Activated T-cell treated with anti-CD3 and anti-CD28 coated beads, Interleukin-2, amount 50 U/mL, for 24 hours (primary cell): ENCODE data around the gene TKTL1.
A peak's percentile ranks its signal among the peaks of the same experiment; 100 is the strongest.
"Not testable (repeated sequence)": the region's sequence is repeated elsewhere in the genome, so short reads cannot be mapped to it uniquely, and the experiment has no call there.

ENCODE experiments used
- DNase-seq: peaks from one replicate; pipeline ENCODE4 v3.0.0-alpha.2; 2020
- H3K27ac Mint-ChIP-seq: 2 replicates; pipeline ENCODE4 v1.8.0; 2020; ENCODE audit warnings: mild to moderate bottlenecking, mixed read lengths
- H3K27me3 Mint-ChIP-seq: 2 replicates; pipeline ENCODE4 v1.8.0; 2020; ENCODE audit warnings: mixed read lengths
- H3K36me3 Mint-ChIP-seq: 2 replicates; pipeline ENCODE4 v1.8.0; 2020; ENCODE audit warnings: low read depth, mixed read lengths
- H3K4me1 Mint-ChIP-seq: 2 replicates; pipeline ENCODE4 v1.8.0; 2020; ENCODE audit warnings: low read depth, mixed read lengths
- H3K4me3 Mint-ChIP-seq: 2 replicates; pipeline ENCODE4 v1.8.0; 2020; ENCODE audit warnings: mild to moderate bottlenecking, moderate library complexity, mixed read lengths
- H3K9me3 Mint-ChIP-seq: 2 replicates; pipeline ENCODE4 v1.8.0; 2020; ENCODE audit warnings: mixed read lengths

The TKTL1 gene

DNA sequence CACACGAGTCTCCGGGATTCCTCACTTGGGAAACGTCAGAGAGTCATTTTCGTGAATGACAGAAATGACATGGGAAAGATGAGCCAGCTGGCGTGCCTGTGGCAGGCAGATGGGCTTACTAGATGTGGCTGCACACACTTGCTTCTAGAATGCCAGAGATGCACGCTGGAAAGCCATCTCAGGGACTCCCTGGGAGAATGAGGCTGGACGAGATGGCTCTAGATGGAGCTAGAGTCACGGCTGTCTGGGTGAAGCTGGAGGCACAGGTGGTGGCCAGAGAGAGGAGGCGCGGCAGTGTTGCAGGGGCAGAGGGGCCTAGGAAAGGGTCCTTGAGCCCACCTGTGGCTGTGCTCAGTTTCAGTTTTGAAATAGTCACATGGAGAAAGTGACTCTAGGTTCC, 26.0 kb downstream of the TKTL1 start:
- Mint-ChIP-seq H3K9me3 (no peaks in the 10 kb centered on the region), H3K27ac (no peak overlapping the region), H3K36me3 (no peaks in the 10 kb centered on the region), H3K4me1 (peaks cover 36% of the 10 kb centered on the region), H3K27me3 (peaks cover 39% of the 10 kb centered on the region), H3K4me3 (no peak overlapping the region)
- DNase-seq, result no peak

GRCh38 chrX:154322890-154323289, 27.3 kb downstream of the TKTL1 start:
- no peaks in the 10 kb centered on the region for H3K36me3 Mint-ChIP-seq
- H3K27me3 Mint-ChIP-seq, result peaks cover 30% of the 10 kb centered on the region
- H3K27ac Mint-ChIP-seq, result no peak overlapping the region
- no peaks in the 10 kb centered on the region for H3K9me3 Mint-ChIP-seq
- DNase-seq, result no peak
- no peak overlapping the region for H3K4me3 Mint-ChIP-seq
- peaks cover 41% of the 10 kb centered on the region for H3K4me1 Mint-ChIP-seq

DNA sequence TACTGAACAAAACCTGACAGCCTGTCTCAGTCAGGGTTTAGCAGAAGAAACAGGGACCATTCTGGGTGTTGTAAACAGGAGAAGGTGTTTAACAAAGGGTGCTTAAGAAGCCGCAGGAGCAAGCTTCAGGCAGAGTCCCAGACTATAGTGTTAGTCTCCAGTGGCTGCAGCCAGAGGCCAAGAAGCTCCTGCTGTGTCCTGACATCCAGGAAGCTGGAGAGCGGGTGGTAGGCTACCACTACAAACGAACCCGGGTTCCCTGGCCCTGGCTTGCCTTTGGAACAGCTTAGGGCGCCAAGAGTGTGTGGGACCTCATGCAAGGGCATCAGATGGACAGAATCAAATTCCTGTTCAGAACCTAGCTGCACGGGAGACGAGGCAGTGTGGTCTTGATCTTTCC, 27.9 kb downstream of the TKTL1 start:
- H3K9me3 Mint-ChIP-seq, result no peaks in the 10 kb centered on the region
- peaks cover 31% of the 10 kb centered on the region for H3K27me3 Mint-ChIP-seq
- no peak for DNase-seq
- H3K36me3 Mint-ChIP-seq, result no peaks in the 10 kb centered on the region
- H3K4me3 Mint-ChIP-seq, result no peak overlapping the region
- peaks cover 45% of the 10 kb centered on the region for H3K4me1 Mint-ChIP-seq
- no peak overlapping the region for H3K27ac Mint-ChIP-seq

DNA sequence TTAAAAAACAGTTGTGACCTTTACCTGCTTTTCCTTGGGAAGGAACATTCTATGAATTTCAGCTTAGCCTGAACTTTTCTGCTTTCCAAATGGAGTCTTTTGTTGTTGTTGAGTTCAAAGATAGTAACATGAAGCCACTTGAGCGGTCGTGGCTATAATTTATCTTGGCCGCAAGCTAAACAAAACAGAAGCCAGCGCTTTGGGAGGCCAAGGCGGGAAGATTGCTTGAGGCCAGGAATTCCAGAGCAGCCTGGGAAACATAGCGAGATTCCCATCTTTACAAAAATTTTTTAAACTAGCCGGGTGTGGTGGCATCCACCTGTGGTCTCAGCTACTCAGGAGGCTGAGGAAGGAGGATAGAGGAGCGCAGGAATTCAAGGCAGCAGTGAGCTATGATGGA, 29.9 kb downstream of the TKTL1 start:
- no peak for DNase-seq
- H3K27me3 Mint-ChIP-seq, result peaks cover 22% of the 10 kb centered on the region
- H3K36me3 Mint-ChIP-seq, result no peaks in the 10 kb centered on the region
- no peaks in the 10 kb centered on the region for H3K9me3 Mint-ChIP-seq
- H3K4me3 Mint-ChIP-seq, result no peak overlapping the region
- peaks cover 47% of the 10 kb centered on the region for H3K4me1 Mint-ChIP-seq
- no peak overlapping the region for H3K27ac Mint-ChIP-seq

- no peaks in the 10 kb centered on the region for H3K9me3 Mint-ChIP-seq
- H3K27ac Mint-ChIP-seq, result peak overlapping the region; percentile 56
- DNase-seq, result peak; percentile 45
- H3K4me1 Mint-ChIP-seq, result peaks cover 34% of the 10 kb centered on the region
- peaks cover 24% of the 10 kb centered on the region for H3K27me3 Mint-ChIP-seq
- H3K36me3 Mint-ChIP-seq, result no peaks in the 10 kb centered on the region
- H3K4me3 Mint-ChIP-seq, result no peak overlapping the region
These were observed 31.6 kb downstream of the TKTL1 start for GRCh38 chrX:154327038-154327820.

DNA sequence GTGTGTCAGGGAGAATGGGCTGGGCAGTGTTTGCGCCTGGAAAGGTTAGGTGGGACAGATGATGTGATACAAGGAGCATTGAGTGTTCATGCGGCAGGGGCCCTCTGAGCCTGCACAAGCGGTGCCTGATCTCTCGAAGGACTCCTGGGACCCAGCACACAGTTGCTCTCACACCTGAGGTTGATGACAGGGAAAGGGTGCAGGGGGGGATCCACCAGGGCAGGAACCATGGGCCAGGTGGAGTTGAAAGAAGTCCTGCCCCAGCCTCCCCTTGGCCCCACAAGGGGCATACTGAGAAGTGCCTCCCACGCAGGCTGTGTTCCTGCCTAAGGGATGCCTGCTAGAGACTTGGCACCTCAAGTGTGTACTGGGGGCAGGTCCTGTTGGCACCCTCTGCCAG, 33.1 kb downstream of the TKTL1 start:
- H3K4me1 Mint-ChIP-seq, result peaks cover 38% of the 10 kb centered on the region
- peaks cover 19% of the 10 kb centered on the region for H3K27me3 Mint-ChIP-seq
- no peaks in the 10 kb centered on the region for H3K9me3 Mint-ChIP-seq
- no peak overlapping the region for H3K4me3 Mint-ChIP-seq
- no peak for DNase-seq
- H3K27ac Mint-ChIP-seq, result peak overlapping the region; percentile 19
- no peaks in the 10 kb centered on the region for H3K36me3 Mint-ChIP-seq

GRCh38 chrX:154329294-154329693, 33.7 kb downstream of the TKTL1 start:
- H3K4me3 Mint-ChIP-seq, result no peak overlapping the region
- no peak overlapping the region for H3K27ac Mint-ChIP-seq
- H3K4me1 Mint-ChIP-seq, result peaks cover 45% of the 10 kb centered on the region
- no peaks in the 10 kb centered on the region for H3K36me3 Mint-ChIP-seq
- DNase-seq, result no peak
- H3K27me3 Mint-ChIP-seq, result peaks cover 19% of the 10 kb centered on the region
- H3K9me3 Mint-ChIP-seq, result no peaks in the 10 kb centered on the region

DNA sequence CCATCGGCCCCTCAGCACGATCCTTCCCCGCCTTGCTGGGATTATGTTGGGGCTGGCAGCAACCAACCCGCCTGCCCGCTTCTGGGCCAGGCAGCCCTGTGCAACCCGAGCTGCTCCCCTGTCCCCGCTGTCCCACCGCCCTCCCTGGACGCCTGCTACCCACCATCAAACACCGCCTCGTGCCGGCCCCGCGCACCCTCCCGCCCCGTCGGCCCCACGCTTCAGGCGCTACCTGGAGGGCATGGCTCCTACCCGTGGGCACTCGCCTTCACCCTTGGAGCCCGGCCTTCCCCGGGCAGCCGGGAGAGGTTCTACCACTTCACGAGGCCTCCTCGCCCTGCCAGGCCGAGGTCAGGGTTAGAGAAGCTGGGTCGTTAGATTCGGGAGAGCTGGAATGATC, 37.0 kb downstream of the TKTL1 start:
- Mint-ChIP-seq H3K4me3 (no peak overlapping the region), H3K36me3 (no peaks in the 10 kb centered on the region), H3K9me3 (no peaks in the 10 kb centered on the region), H3K27me3 (peaks cover 15% of the 10 kb centered on the region), H3K4me1 (peaks cover 39% of the 10 kb centered on the region), H3K27ac (no peak overlapping the region)
- DNase-seq, result no peak

DNA sequence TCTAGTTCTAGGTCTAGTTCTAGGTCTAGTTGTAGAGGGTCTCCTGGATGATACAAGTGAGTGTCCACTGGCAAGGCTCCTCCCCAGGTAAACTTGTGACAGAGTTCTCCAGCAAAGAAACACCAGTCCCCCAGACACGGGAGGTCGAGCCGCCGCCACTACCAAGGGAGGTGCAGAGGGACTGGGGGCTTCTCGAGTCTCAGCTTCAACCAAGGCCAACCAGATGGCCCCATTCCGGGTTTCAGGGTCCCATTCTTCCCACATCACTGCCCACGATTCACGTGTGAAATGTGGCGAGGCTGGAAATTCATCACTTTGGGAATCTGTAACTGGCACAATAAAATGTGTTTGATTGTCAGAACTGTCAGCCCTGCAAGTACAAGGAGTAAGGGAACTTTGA, 37.5 kb downstream of the TKTL1 start:
- Mint-ChIP-seq H3K4me3 (no peak overlapping the region), H3K4me1 (peaks cover 34% of the 10 kb centered on the region), H3K36me3 (no peaks in the 10 kb centered on the region), H3K27ac (no peak overlapping the region), H3K9me3 (no peaks in the 10 kb centered on the region), H3K27me3 (peaks cover 15% of the 10 kb centered on the region)
- no peak for DNase-seq

DNA sequence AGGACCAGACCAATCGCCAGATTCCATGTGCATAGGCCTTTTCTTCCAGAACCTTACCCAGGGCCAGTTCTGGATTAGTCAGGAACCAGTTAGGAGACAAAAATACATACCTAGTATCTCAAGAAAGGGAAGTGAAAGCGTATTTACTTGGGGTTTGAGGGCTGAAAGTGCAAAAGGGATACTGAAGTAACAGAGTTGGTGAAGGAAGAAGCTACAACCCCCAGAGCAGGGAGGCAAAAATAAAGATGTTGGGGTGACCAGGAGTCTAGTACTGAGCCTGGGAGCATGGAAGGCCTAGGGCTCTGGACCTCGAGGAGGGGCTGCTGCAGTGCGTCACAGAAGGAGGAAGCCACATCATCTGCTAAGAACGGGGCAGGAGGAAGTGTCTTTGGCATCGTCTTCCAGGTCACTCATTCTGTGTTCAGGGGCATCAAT, 38.3 kb downstream of the TKTL1 start:
- Mint-ChIP-seq H3K27ac (peak overlapping the region; percentile 10), H3K36me3 (no peaks in the 10 kb centered on the region), H3K9me3 (no peaks in the 10 kb centered on the region), H3K27me3 (peaks cover 12% of the 10 kb centered on the region), H3K4me1 (peaks cover 29% of the 10 kb centered on the region), H3K4me3 (no peak overlapping the region)
- no peak for DNase-seq

DNA sequence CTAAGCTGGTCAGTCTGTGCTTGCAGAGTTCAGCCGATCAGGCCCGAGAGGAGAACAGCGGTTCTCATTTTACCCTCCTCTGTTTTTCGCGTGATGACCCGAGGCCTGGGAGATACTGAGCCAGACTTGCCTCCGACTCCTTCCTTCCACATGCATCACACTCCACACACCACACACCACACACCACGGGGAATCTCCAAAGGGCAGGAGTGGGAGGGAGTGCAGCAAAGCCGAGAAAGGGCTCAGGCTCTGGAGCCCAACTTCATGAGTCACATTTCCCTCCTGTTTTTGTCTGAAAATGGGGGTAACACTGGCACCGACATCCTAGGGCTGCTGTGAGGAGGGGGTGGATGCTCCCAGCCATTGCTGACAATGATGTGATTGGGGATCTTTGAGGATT, 38.9 kb downstream of the TKTL1 start:
- no peak for DNase-seq
- H3K27ac Mint-ChIP-seq, result peak overlapping the region; percentile 79

DNA sequence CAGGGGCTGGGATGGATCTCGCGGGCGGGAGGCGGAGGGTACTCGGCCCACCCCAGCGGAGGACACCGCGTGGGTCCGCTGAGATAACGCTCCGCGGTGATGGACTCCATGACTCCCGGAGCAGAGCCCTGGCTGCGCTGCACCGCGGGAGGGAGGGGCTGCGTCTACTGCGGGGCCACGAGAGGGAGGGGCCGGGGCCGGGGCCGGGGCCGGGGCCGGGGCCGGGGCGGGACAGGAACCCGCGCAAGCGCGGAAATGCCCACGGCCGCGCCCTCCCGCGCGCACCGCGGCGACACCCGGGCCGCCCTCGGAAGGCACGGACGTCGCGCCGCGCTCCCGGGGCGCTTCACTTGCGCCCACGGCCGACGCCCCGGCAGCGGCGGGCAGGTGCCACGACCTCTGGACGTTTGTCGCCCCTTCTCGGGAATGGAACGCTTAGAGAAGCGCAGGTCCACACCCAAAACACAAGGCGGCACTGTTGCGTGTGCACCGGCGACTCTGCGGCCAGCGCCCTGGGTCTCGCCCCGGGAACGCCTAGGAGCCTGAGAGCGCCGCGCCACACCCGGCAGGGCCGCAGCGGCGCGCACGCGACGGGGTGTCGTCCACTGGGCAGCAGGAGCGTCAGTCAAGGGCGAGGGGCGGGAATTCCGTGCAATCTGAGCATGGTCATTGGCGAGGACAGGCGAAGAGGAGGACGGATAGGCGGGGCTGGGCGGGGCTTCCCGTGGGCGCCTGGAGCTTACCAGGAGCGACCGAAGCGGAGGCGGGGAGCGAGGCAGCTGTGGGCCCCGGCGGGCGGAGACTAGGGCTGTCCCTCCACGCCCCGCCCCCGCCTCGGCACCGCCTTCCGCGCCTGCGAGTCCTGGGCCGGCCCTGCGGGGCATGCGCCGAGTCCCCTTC, 46.1 kb downstream of the TKTL1 start:
- H3K9me3 Mint-ChIP-seq, H3K4me1 Mint-ChIP-seq, H3K4me3 Mint-ChIP-seq, H3K27me3 Mint-ChIP-seq, DNase-seq, H3K36me3 Mint-ChIP-seq, H3K27ac Mint-ChIP-seq: not testable (repeated sequence)

More for the DNA sequence above, 38.9 kb downstream of the TKTL1 start:
- Mint-ChIP-seq H3K36me3 (no peaks in the 10 kb centered on the region), H3K9me3 (no peaks in the 10 kb centered on the region), H3K27me3 (peaks cover 11% of the 10 kb centered on the region), H3K4me3 (no peak overlapping the region), H3K4me1 (peaks cover 26% of the 10 kb centered on the region)

DNA sequence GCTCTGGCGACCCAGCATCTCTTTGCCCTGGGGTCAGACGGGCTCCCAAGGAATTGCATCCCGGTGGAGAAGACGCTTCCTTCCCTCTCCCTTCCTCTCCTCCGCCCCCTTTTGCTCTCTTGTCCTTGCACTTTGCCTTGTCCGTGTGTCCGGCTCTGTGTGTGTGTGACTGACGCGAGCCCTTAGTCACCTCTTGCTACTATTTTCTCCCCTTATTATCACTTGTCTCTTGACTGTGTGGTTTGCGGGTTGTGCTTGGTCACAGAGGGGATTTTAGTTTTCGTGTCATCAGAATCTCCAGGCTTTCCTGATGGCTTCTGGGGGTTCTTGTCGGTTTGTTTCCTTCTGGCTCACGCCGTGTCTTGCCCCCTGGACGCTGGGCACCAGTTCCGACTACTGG, 47.5 kb downstream of the TKTL1 start:
- not testable (repeated sequence) for DNase-seq, H3K4me1 Mint-ChIP-seq, H3K4me3 Mint-ChIP-seq, H3K9me3 Mint-ChIP-seq, H3K27me3 Mint-ChIP-seq, H3K36me3 Mint-ChIP-seq, H3K27ac Mint-ChIP-seq

DNA sequence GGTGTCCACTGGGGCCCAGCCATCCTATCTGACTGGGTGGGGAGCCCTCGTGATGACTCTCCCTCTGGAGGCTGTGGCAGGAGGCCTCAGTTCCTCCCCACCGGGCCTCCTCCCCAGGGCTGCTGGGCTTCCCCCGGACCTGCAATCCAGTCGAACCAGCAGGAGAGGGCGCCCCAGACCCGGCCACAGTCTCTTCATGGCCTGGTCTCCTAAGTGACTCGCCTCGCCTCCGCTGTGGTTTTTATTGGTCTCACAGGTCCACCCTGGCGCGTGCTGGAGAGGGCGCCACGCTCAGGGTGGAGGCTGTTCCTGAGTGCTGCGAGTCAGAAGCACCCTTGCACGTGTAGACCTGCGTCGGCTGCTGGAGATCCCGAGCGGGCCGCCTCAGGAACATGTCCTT, 48.0 kb downstream of the TKTL1 start:
- not testable (repeated sequence) for DNase-seq, H3K27me3 Mint-ChIP-seq, H3K4me3 Mint-ChIP-seq, H3K9me3 Mint-ChIP-seq, H3K36me3 Mint-ChIP-seq, H3K27ac Mint-ChIP-seq
- peaks cover 12% of the 10 kb centered on the region for H3K4me1 Mint-ChIP-seq

DNA sequence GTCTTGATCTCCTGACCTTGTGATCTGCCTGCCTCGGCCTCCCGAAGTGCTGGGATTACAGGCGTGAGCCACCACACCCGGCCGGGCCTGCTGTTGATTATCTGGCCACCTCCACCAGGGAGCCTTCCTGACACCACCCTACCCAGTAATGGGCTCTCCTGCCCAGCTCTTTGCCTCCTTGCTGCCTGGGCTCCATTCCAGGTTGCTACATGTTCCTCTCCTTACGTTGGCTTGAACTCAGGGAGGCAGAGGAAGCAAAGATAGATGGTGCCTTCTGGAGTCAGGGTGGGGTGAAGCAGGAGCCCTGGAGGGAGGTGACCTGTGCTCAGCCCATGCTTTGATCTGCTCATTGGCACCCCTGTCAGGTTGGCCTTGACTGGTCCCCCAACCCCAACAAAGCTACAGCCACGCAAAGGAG, 52.5 kb downstream of the TKTL1 start:
- Mint-ChIP-seq H3K27ac (peak overlapping the region; percentile 66), H3K9me3 (no peaks in the 10 kb centered on the region), H3K36me3 (peaks cover 50% of the 10 kb centered on the region), H3K4me3 (no peak overlapping the region), H3K27me3 (no peaks in the 10 kb centered on the region), H3K4me1 (peaks cover 48% of the 10 kb centered on the region)
- no peak for DNase-seq
